Neural crest cell (in vitro differentiated cells): ENCODE measurements around the gene SLC6A7. TPM values are rescaled to one million over a fixed set of nuclear protein-coding genes. Genes with fewer than 3 reads are reported as not detected.

ENCODE experiments used
- DNase-seq: peaks from one replicate; pipeline ENCODE4 v3.0.0; 2021; ENCODE audit warnings: low read depth, mixed read lengths, low spot score
- H3K27ac Mint-ChIP-seq: one replicate; pipeline ENCODE4 v1.8.0; 2021; ENCODE audit warnings: mild to moderate bottlenecking, mixed read lengths; ENCODE audit not compliant: unreplicated experiment
- H3K27me3 Mint-ChIP-seq: 2 replicates; pipeline ENCODE4 v1.8.0; 2021; ENCODE audit warnings: low read depth, mild to moderate bottlenecking, mixed read lengths
- H3K36me3 Mint-ChIP-seq: 2 replicates; pipeline ENCODE4 v1.8.0; 2021; ENCODE audit warnings: low read depth, mild to moderate bottlenecking, mixed read lengths
- H3K4me1 Mint-ChIP-seq: 2 replicates; pipeline ENCODE4 v1.8.0; 2021; ENCODE audit warnings: mixed read lengths
- H3K4me3 Mint-ChIP-seq: one replicate; pipeline ENCODE4 v1.8.0; 2021; ENCODE audit warnings: mild to moderate bottlenecking, mixed read lengths
- H3K9me3 Mint-ChIP-seq: 2 replicates; pipeline ENCODE4 v1.8.0; 2021; ENCODE audit warnings: mixed read lengths
- total RNA-seq: library from RNA; stranded (reverse); gene quantifications from 2 replicates; pipeline ENCODE4 v1.2.1, GENCODE V29; 2021
- TF ChIP-seq, protein P1 (sequence below): fragments of 200-600 bp; sonication (generic); conservative IDR thresholded peaks from 2 replicates; pipeline ENCODE4 v1.5.0; 2021; ENCODE audit warnings: antibody characterized with exemption, mild to moderate bottlenecking

The SLC6A7 gene
- total RNA-seq, 1 donor from 2014 or later, result not detected

DNA sequence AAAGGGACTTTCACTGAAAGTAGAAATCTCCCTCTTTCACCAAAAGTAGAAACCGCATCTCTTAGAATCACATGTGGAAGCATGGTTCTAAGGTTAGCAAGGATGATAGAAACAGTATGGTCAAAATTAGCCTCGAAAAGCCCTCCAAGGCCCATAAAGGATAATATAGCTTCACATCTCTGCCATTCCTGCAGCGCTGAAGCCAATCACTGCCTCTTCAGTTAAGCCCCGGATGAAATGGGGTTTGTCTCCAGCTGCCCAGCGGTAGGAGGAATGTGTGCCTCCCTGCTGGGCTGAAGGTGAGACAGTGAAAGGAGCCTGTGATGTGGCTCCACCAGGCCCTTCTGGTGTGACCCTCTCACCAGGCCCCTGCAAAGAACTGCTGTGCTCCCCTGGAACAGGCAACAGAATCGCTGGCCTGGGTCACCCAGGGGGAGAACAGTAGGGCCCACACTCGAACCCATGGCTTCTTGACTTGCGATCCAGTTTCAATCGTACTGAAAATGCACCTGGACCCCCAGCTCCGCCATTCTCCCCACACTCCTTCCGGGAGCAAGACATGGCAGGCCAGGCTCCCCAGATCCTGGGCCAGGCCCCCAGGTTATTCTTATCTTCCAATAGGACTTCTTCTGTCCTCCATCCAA, 52.5 kb downstream of the SLC6A7 start:
- Mint-ChIP-seq H3K4me3 (no peak overlapping the region), H3K27me3 (peaks cover 4% of the 10 kb centered on the region), H3K36me3 (no peaks in the 10 kb centered on the region), H3K9me3 (no peaks in the 10 kb centered on the region), H3K27ac (no peak overlapping the region), H3K4me1 (peaks cover 32% of the 10 kb centered on the region)
- no peak for DNase-seq
- TF ChIP-seq, protein P1, sequence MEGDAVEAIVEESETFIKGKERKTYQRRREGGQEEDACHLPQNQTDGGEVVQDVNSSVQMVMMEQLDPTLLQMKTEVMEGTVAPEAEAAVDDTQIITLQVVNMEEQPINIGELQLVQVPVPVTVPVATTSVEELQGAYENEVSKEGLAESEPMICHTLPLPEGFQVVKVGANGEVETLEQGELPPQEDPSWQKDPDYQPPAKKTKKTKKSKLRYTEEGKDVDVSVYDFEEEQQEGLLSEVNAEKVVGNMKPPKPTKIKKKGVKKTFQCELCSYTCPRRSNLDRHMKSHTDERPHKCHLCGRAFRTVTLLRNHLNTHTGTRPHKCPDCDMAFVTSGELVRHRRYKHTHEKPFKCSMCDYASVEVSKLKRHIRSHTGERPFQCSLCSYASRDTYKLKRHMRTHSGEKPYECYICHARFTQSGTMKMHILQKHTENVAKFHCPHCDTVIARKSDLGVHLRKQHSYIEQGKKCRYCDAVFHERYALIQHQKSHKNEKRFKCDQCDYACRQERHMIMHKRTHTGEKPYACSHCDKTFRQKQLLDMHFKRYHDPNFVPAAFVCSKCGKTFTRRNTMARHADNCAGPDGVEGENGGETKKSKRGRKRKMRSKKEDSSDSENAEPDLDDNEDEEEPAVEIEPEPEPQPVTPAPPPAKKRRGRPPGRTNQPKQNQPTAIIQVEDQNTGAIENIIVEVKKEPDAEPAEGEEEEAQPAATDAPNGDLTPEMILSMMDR, result no peak

DNA sequence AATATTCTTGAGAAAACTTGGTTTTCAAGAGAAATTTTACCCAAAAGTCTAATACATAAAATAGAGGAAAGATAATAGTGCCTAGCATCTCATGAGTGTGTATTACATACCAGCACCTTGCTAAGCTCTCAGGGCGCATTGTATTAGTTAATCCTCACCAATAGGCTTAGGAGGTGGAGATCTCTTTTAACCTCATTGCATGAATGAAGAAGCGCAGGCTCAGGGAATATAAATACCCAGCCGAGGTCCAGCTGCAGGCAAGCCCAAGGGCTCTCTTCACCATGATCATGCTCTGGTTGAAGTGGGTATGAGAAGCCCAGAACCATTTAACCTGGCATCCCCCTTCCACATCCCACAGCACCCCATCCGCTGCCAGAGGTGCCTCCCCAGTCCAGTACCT, 53.7 kb downstream of the SLC6A7 start:
- no peak for DNase-seq
- Mint-ChIP-seq H3K36me3 (no peaks in the 10 kb centered on the region), H3K4me3 (no peak overlapping the region), H3K27me3 (peaks cover 4% of the 10 kb centered on the region), H3K4me1 (peaks cover 32% of the 10 kb centered on the region), H3K9me3 (no peaks in the 10 kb centered on the region), H3K27ac (no peak overlapping the region)
- TF ChIP-seq, protein P1, result no peak

DNA sequence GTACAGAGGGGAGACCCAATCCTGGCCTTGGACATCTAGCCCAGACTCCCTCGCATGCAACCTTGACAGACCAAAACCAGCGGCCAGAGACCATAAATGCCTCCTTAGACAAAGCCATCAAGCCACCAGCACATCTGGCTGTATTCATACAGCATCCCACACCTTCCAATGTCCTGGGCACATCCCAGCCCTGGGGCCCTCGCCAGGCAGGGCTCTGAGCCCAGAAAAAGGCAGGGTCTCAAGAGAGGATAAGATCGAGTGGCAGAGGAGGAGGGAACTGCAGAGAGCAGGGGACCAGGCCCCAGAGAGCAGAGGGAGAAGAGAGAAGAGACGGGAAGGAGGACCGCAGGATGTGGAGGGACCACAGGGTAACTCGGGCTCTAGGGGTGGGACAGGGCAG, 54.3 kb downstream of the SLC6A7 start:
- no peaks in the 10 kb centered on the region for H3K9me3 Mint-ChIP-seq
- H3K4me3 Mint-ChIP-seq, result peak overlapping the region; percentile 6
- H3K27ac Mint-ChIP-seq, result no peak overlapping the region
- DNase-seq, result no peak
- H3K36me3 Mint-ChIP-seq, result no peaks in the 10 kb centered on the region
- TF ChIP-seq, protein P1, result no peak
- peaks cover 7% of the 10 kb centered on the region for H3K27me3 Mint-ChIP-seq
- H3K4me1 Mint-ChIP-seq, result peaks cover 32% of the 10 kb centered on the region

DNA sequence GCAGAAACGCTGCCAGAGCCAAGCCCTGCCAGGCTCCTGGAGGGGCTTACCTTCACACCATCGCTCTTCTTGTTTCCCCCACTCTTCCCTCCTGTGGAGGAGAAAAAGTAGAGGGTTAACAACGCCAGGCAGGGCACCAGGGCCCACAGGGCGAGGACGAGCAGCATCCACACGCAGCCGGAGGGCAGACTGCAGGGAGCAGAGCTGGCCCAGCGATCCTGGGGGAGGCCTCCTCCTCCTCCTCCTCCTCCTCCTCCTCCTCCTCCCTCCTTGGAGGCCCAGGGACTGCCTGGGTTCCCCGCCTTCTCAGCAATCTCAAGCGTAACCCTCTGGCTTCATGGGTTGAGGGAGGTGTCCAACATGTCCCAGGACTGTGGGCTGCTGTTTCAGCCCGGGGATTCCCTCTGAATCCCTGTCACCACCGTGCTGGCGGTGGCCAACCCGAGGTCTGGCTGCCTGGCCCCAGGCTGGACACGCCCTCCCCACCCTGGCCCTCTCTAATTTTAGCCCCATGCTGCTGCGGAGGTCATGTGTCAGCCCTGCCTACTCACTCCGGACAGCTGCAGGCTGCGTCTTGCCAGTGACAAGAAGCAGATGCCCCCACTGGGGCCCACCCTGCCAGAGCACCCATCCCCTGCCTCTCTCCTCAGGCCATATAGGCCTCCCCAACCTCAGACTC, 55.4 kb downstream of the SLC6A7 start:
- no peaks in the 10 kb centered on the region for H3K9me3 Mint-ChIP-seq
- peak; percentile 32 for DNase-seq
- H3K36me3 Mint-ChIP-seq, result no peaks in the 10 kb centered on the region
- H3K27me3 Mint-ChIP-seq, result peaks cover 15% of the 10 kb centered on the region
- no peak overlapping the region for H3K4me3 Mint-ChIP-seq
- H3K4me1 Mint-ChIP-seq, result peaks cover 32% of the 10 kb centered on the region
- TF ChIP-seq, protein P1, result no peak
- no peak overlapping the region for H3K27ac Mint-ChIP-seq

DNA sequence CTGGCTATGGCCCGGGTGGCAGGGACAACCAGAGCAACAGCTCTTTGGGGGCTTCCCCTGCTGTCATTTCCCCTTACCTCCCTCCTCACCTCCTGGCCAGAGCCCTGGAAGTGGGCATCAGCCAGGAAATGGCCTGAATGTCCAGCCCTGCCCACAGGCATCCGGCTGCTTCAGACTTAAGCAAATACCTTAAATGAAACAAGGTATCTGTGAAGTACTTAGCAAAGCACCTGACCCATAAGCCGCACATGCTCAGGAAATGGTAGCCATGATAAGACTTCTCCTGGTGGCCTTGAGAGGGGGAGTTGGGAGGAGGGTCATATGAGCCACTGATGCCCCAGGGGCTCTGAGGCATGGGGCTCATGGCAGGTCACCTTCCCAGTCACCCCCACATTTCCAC, 55.9 kb downstream of the SLC6A7 start:
- peaks cover 15% of the 10 kb centered on the region for H3K27me3 Mint-ChIP-seq
- TF ChIP-seq, protein P1, result no peak
- no peaks in the 10 kb centered on the region for H3K36me3 Mint-ChIP-seq
- H3K4me3 Mint-ChIP-seq, result no peak overlapping the region
- no peaks in the 10 kb centered on the region for H3K9me3 Mint-ChIP-seq
- H3K4me1 Mint-ChIP-seq, result peaks cover 32% of the 10 kb centered on the region
- no peak for DNase-seq
- H3K27ac Mint-ChIP-seq, result no peak overlapping the region
